IPS-18c (cell line): ENCODE data around the gene LIF.
"Not testable (repeated sequence)": the region's sequence is repeated elsewhere in the genome, so short reads cannot be mapped to it uniquely, and the experiment has no call there.

Experiments
- H3K4me3 ChIP-seq: 2 replicates; pipeline ENCODE4 v1.7.0; 2013; ENCODE audit warnings: low read depth, mild to moderate bottlenecking, low read length, moderate library complexity; ENCODE audit not compliant: insufficient read depth
- H3K9me3 ChIP-seq: one replicate; pipeline ENCODE4 v1.6.1; 2013; ENCODE audit warnings: mild to moderate bottlenecking, low read length, moderate library complexity; ENCODE audit not compliant: control insufficient read depth, insufficient read depth

LIF gene

DNA sequence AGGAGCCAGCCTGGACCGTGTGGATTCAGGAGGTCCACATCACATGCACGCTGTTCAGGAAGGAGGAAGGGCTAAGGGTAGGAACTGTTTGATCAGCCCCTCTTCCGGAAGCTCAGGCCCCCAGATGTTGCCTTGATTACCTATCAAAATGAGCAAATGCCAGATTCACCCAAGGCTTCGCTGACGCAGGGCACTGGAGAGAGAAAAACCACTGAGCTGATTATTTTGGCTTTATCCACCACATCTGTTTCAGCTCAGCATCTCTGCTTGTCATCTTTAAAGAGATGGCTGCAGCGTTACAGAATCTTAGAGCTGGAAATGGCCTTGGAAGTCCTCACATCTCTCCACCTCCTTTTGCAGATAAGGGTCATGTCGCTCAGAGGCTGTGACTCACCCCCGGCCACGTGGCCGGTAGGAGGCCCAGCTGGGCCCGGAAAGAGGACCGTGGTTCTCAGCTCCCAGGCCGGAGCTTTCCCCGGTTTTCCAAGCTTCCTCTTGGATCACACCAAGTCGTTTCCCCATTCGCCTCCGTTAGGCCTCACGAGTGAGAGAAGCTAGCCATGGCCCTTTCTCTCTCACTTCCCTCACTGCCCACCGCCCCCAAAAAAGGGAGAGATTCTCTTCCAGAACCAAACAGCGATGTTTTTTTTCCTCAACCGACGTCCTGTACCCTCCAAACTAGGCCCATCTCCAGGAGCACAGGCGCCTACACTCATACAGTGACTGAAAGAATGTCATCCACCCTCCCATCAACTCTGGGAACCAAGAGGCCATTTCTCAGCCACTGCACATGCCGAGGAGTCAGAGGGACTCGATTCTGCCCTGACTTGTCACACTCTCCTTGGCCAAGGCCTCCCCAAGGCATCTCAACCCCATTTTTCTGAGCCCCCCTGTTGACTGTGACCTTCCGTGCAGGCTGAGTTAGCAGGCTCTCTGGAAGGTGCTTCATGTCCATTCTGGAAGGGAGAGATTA, 37.6 kb downstream of the LIF start:
- no peak overlapping the region for H3K4me3 ChIP-seq
- H3K9me3 ChIP-seq = no peaks in the 10 kb centered on the region

DNA sequence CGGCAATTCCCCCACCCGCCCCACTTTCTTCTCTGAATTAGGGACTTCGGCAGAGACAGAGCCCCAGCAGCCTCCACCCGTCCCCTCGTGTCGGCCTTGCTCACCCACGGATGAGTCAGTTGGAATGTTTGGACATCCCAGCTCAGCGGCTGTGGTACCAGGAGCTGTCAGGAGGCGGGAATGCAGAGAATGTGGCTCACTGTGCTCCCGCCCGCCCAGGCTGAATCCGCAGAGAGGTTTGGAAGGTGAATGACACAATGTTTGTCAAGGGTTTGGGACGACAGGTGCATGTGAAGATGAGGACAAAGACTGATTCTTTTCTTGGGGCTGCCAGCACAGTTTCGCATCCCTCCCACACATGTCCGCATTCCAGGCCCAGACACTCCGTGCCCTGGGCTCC, 39.6 kb downstream of the LIF start:
- no peak overlapping the region for H3K4me3 ChIP-seq
- no peaks in the 10 kb centered on the region for H3K9me3 ChIP-seq

DNA sequence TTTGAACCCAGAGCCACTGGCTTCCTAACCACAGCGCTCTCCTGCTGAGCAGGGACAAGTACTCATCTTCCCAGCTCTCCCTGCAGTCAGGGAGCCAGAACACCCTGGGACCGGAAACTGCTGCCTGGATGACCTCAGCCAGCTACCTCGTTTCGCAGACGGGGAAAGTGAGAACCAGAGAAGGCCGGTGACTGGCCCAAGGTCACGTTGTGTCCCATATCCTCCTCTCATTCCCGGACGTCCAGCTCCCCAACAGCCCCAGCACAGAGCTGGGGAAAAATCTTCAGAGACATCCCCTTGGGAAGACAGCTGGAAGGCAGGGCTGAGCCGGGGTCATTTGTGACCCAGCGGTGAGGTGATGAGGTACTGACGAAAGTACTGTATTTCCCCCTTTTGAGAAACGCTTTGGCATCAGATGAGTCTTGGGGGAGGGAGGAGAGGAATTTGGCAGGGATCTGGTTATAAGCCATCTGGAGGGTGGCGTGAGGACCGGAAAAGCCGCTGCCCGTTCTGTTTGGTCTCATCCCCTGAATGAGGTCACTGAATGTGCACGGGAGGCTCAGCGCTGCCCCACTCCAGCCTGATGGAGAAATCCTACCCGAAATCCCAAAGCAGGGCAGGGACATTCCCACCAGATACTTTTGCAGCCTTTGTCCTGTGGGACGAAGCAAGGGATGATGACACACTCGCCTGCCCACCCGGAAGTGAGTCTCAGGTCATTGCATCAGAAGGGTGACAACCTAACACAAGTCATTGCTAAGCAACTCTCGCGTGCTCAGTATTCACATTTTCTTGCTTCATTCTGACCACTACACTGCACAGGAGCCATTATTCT, 41.1 kb downstream of the LIF start:
- Histone ChIP-seq H3K9me3 (no peaks in the 10 kb centered on the region), H3K4me3 (no peak overlapping the region)

DNA sequence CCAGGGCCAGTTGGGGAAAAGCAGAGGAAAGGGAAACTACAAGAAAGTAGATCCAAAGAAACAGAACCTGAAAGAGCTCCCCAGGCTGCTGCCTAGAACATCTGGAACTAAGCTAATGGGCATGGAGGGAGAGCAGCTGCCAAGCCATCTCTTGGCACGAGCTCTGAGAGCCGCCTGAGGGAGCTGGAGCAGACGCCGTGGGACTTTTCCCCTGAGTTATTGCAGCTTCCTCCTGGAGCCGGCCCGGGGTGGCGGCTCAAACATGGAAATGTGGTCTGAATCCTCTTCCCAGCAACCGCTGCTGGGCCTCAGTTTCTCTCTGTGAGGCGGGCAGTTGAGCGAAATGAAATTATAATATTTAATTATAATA, 41.8 kb downstream of the LIF start:
- H3K4me3 ChIP-seq = no peak overlapping the region
- H3K9me3 ChIP-seq = no peaks in the 10 kb centered on the region

DNA sequence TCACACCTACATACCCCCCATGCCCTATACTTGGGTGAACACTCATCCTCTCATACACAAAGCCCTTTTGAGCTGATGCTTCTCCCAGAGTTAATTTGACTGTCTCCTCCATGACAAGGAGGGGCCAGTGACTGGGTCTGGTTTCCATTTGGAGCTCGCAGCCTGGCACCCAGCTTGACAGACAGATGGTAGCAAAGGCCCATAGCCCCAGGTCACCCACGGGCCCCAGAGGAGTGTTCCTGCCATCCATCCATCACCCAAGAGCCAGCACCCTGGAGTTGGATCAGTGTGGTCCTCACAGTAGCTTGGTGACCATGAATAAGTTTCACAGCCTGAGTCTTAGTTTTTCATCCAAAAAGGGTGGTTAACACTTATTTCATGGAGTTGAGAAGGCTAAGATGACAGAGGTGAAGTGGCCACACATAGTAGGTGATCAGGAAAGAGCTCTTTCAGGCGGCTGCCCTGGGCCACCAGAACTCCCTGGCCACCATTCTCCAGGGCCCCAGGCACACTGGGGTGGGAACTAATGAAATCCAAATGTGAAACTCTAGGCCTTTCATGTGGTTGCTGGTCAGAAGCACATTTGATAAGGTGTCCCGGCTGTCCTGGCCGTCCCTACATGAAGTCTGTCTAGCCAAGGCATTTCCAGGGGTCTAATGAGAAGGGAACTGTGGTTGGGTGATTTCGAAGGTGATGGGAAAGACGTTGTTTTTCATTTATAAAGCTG, 42.4 kb downstream of the LIF start:
- Histone ChIP-seq H3K4me3 (no peak overlapping the region), H3K9me3 (no peaks in the 10 kb centered on the region)

DNA sequence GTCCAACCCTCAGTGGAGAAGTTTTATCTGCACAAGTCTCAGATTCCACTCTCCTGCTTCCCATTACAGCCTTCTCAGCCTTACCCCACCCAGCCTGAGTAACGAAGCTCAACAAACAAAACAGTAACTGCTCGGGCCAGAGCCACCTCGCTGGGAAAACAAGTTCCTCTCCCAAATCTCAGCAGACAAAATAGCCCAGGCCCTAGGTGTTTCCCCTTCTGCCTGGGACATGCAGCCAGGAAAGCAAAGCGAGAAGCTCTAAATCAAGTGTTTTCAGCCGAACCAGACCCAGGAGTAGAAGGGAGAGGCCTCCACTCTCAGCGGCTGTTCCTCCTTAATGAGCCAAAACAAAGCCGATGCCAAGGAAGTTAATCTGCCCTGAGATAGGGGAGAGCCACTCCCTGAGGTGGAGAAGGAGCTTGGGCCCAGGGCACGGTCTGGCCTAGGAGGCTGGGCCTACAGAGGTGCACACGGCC, 44.0 kb downstream of the LIF start:
- Histone ChIP-seq H3K4me3 (no peak overlapping the region), H3K9me3 (peaks cover 2% of the 10 kb centered on the region)

DNA sequence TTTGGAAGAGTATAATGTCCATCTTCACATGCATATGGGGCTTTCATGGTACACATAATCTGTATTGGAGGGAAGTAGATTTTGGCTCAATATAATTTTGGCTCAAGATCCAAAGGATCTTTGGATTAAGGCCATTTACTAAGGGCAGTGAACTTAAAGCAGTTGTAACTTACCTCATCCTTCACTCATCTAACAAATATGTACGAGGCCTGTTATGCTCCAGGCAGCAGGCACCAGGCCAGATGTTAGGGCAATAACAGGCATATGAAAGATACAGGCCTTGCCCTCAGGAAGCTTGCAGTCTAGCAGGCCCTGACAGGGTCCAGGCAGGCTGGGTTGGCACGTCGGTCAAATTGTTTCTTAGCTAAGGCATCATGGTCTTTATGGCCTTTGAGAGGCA, 44.6 kb downstream of the LIF start:
- Histone ChIP-seq H3K4me3 (no peak overlapping the region), H3K9me3 (peaks cover 2% of the 10 kb centered on the region)

DNA sequence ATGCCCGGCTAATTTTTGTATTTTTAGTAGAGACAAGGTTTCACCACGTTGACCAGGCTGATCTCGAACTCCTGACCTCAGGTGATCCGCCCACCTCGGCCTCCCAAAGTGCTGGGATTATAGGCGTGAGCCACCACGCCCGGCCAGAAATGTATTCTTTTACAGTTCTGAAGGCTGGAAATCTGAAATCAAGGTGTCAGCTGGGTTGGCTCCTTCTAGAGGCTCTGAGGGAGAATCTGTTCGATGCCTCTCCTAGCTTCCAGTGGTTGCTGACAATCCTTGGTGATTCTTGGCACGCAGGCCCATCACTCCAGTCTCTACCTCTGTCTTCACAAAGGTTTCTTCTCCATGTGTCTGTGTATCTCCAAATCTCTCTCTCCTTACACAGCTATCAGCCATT, 45.7 kb downstream of the LIF start:
- H3K4me3 ChIP-seq, H3K9me3 ChIP-seq: not testable (repeated sequence)

DNA sequence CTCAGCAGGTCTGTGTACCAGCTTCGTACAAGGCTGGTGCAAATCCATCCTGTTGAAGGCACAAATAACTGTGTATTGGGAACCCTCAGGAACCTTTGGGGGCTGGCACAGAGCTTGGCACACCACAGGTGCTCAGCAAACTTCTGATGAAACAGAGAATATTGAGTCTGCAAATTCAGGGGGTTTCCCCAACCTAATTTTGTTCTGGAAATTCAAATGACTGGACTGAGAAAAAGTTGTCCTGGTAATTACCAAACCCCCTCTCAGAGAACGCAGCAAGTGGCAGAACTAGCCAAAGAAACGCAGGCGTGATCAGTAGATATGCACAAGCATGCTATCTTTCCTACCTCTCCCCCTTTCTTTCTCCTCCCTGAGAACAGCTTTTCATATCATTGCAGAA, 47.6 kb downstream of the LIF start:
- peaks cover 2% of the 10 kb centered on the region for H3K9me3 ChIP-seq
- H3K4me3 ChIP-seq = no peak overlapping the region

DNA sequence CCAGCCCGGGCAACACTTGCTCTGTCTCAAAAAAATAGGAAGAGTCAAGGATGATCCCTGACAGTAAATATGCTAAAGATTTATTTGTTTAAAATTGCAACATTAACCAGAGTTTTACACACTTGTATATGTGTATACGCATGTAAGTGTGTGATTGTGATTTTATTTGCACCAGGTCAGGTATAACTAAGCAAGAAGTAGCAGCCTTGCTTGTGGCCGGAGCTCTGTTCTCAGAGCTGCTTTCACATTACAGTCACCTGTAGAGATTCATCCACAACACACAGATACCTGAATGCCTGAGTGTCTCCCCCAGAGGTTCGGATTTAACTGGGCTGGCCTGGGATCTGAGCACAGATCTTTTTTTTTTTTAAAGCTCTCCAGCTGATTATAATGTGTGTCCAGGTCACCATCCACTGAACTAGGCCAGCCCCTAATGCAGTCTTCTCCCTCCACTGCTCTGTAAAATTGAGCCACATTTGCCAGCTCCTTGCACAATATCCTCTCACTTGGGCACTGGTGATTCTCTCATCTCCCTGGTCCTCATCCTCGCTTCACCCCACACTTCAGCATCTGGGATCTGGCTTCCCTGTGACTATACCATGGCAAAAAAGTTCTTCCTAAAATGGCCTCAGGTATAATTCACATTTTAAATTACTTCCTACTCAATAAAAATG, 48.3 kb downstream of the LIF start:
- H3K9me3 ChIP-seq = peaks cover 2% of the 10 kb centered on the region

DNA sequence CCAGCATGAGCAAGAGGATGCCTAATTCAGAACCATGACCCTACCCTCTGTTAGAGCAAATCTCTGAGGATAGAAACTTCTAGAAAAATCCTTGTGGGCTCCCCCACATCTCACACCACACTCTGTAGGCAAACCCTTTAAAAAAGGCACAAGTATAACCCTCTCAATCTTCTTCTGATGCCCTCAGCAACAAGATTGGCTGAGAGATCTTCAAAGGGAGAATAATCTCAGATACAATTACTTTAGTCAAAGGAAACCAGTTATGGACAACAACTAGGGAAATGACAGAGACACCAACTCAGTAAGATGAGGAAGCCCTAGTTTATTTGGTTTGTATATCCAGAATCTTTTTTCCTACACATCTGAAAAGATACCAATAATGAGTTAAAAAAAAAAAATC, 49.2 kb downstream of the LIF start:
- H3K4me3 ChIP-seq = no peak overlapping the region

More for the DNA sequence above, 48.3 kb downstream of the LIF start:
- H3K4me3 ChIP-seq = no peak overlapping the region

DNA sequence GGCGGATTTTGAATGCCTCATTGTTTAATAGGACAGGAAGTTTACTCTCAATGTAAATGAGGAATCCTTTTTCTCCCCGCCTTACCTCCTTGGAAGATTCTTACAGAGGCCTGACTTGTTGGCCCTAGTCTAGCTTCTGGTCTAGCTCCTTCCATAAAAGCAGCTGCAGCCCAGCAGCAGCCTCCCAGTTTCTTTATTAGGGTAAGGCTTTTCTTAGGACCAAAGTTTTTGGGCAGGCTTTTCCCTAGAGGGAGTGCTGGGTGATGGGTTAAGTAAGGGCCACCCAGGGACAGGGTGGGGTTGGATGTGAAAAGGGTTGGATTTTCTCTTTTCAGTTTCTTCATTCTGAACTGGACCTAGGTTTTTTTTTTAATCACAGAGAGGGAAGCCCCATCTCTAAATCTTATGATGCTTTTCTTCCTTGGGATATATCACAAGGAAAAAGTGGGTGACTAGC, 49.7 kb downstream of the LIF start:
- no peak overlapping the region for H3K4me3 ChIP-seq

More for the DNA sequence above, 49.2 kb downstream of the LIF start:
- peaks cover 2% of the 10 kb centered on the region for H3K9me3 ChIP-seq

DNA sequence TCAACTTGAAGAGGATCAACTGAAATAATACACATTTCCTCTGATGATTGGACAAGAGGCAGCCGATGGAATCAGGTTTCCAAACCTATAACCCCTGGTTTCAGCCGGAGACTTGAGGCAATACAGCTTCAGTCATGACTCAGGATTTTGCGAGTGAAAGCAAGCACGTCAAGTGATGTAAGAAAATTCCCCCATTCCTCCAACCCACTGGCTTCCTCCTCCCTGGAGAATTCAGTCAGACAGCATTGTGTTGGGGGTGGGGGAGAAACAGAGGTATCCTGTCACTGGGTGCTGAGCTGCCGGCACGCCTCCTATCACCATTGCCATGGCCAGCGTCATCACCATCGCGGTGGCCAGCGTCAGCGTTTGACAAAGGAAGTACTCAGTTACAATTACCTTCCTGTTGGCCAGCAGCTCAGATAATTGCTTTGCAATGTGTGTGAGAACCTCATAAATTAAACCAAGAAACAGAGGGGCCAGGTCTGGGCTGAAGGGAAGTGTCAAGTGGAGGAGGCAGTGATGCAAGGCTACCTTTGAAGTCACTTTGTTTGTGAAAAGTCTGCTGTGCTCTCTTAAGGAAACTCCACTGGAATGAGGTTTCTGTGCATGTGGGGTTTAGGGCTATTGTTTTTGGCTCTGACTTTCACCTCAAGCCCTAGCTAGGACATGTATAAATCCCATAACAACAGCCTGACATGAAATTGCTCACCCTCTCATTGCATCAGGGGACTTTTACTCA, 50.2 kb downstream of the LIF start:
- no peak overlapping the region for H3K4me3 ChIP-seq
- peaks cover 2% of the 10 kb centered on the region for H3K9me3 ChIP-seq

More for the DNA sequence above, 49.7 kb downstream of the LIF start:
- H3K9me3 ChIP-seq = peaks cover 2% of the 10 kb centered on the region

DNA sequence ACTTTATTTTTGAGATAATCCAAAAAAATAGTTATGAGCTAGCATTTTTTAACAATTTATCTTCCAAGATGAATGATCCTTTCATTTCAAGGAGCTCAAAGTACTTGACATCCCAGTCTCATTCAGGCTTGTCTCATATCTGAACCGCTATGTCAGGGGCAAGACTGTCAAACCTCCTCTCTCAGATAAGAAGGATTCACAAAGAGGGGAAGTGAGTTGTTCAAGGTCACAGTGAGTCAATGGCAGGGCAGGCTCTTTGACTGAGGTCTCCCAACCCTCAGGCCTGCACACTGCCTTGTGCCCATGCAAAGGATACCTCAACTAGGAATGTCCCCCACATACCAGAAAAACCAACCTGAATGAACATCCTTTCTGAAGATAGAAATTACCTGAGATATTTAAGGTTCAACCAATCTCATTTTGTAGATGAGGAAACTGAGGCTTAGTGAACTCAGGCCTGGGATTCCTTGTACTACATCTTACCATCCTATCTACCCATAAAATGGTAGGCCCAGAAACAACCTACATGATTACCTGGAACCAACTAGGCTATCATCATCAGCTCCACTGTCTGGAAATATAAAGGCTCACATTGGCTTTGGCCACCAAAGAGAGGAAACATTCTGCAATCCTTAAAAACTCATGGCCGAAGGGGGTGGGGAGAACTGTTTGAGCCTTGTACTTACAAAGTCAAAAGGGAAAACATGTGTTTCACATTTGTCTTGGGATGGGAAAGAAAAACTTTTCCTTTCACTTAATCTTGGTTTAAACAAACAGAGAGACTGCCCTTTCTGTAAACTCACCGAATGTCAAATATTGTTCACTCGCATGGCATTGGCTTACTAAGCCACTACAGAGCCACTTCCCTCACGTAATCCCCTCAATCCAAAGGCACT, 51.1 kb downstream of the LIF start:
- Histone ChIP-seq H3K9me3 (peaks cover 2% of the 10 kb centered on the region), H3K4me3 (no peak overlapping the region)

DNA sequence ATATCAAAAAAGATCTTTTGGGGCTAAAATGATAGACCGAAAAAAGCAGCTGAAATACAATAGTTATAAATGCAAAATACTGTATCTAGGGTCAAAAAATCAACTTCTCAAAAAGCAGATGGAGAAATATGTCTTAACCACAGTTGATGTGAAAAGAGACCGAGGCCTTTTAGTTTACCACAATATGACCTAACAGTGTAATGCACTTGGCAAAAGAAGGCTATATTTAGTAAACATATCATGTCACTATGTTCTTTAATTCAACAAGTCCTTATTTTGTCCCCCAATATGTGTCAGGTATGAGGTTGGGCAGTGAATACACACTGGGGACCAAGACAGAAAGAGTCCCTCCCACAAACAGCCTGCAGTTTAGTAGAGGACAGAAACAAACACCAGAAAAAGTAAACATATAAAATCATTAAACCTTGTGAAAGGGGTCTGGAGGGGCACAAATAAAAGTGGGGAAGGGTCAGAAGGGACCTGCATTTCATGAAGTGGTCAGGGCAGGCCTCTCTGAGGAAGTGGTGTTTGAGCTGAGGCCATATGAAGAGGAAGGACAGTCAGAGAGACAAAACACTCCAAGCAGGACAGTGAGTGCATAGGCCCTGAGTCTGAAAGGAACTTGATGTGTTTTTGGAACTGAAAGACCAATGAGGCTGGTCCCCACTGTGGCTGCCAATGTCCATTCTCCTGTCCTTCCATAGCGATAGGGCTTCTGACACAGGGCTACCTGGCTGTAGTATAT, 53.4 kb downstream of the LIF start:
- H3K9me3 ChIP-seq = no peaks in the 10 kb centered on the region
- H3K4me3 ChIP-seq = no peak overlapping the region
